Esophagus muscularis mucosa (tissue), 4 donors: ENCODE measurements around the gene SLC6A3. TPM values are rescaled to one million over a fixed set of nuclear protein-coding genes. Genes with fewer than 3 reads are reported as not detected.

ENCODE experiments used
- DNase-seq: peaks from one replicate; pipeline ENCODE4 v3.0.0-alpha.2; 2017; ENCODE audit errors: extremely low spot score
- H3K27ac ChIP-seq, 4 donors: fragments of 200-600 bp; sonication (generic); replicated peaks in 1 of 4; 1 replicate in 3 of 4; 2 replicates in 1 of 4; pipeline ENCODE4 v1.5.1; 2016 to 2019; ENCODE audit warnings: mild to moderate bottlenecking in 1 of 4
- H3K27me3 ChIP-seq, 4 donors: fragments of 200-600 bp; sonication (generic); one replicate each; pipeline versions ENCODE4 v1.5.1 to v1.6.0; 2016 to 2019
- H3K36me3 ChIP-seq, 4 donors: fragments of 200-600 bp; sonication (generic); one replicate each; pipeline ENCODE4 v1.5.1; 2016 to 2019
- H3K4me1 ChIP-seq, 4 donors: fragments of 200-600 bp; sonication (generic); one replicate each; pipeline ENCODE4 v1.5.1; 2016 to 2019
- H3K4me3 ChIP-seq, 4 donors: fragments of 200-600 bp; sonication (generic); 1 replicate in 2 of 4; 2 replicates in 2 of 4; pipeline ENCODE4 v1.5.1; 2016 to 2019; ENCODE audit warnings: mild to moderate bottlenecking in 4 of 4, moderate library complexity in 1 of 4
- H3K9me3 ChIP-seq, 4 donors: fragments of 200-600 bp; sonication (generic); 1 replicate in 3 of 4; 2 replicates in 1 of 4; pipeline ENCODE4 v1.5.1; 2016 to 2019
- EP300 ChIP-seq: sonication (generic); formaldehyde crosslinking; IDR thresholded peaks from one replicate; pipeline ENCODE4 v1.6.1; 2017; ENCODE audit warnings: antibody characterized with exemption
- POLR2A ChIP-seq: fragments of 450-650 bp; IDR thresholded peaks from one replicate; pipeline ENCODE4 v1.6.1; 2017; ENCODE audit warnings: antibody characterized with exemption, moderate library complexity, mild to moderate bottlenecking, low read depth
- POLR2AphosphoS5 ChIP-seq, 2 donors: sonication (generic); formaldehyde crosslinking; IDR thresholded peaks; one replicate each; pipeline ENCODE4 v1.6.1; 2017; ENCODE audit warnings: antibody characterized with exemption in 2 of 2
- WGBS: methylation state at CpG from one replicate; pipeline ENCODE4 v1.1.5; 2018; 5-methylcytosine and 5-hydroxymethylcytosine counted together
- intact Hi-C: fragments of 100-400 bp; cut with DNase I; formaldehyde crosslinking; loops from one replicate; pipeline ENCODE4 v1.15.1; 2023
- total RNA-seq, 4 donors: library from RNA; depleted of rRNA; stranded (reverse); fragments of >200 nt; gene quantifications; one replicate each; pipeline versions ENCODE4 v1.1.0 to v1.2.1, GENCODE V29; 2016
- TF ChIP-seq, protein P1 (sequence below), 3 experiments: fragments of 200-600 bp in 2 of 3; fragments of 450-650 bp in 1 of 3; sonication (generic) in 2 of 3; IDR thresholded peaks; one replicate each; pipeline ENCODE4 v1.5.1; 2017 to 2019; ENCODE audit warnings: antibody characterized with exemption in 3 of 3, mild to moderate bottlenecking in 2 of 3, moderate library complexity in 1 of 3

SLC6A3 gene
- total RNA-seq, 4 donors from 2014 or later: 0.06 TPM; not detected in 3

DNA sequence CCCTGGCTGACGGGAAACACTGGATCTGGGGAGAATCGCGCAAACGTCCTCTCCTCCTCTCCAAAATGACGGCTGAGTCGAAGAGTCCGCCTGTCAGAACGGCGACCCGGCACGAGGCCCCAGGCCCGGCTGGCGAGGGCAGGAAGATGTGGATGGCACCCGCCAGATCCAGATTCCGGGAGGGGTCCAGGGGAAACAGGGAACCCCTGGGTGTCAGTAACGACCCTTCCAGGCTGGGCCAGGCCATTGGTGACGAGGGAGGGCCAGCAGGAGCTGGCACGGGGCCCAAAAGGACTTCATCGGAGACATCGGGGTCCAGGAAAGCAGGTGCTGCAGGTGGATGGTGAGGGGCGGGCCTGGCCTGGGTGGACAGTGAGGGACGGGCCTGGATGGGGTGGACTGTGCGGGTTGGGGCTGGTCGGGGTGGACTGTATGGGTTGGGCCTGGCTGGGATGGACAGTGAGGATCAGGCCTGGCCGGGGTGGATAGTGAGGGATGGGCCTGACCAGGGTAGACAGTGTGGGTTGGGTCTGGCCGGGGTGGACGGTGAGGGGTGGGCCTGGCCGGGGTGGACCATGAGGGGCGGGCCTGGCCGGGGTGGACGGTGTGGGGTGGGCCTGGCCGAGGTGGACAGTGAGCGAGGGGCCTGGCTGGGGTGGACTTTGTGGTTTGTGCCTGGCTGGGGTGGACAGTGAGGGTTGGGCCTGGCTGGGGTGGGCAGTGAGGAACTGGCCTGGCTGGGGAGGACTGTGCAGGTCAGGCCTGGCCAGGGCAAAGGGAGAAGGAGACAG is 14.0 kb downstream of the SLC6A3 start:
- Histone ChIP-seq H3K9me3 (peaks cover 0 to 45% (median 40%) of the 10 kb centered on the region in 4 donors), H3K4me3 (no peak overlapping the region), H3K4me1 (no peaks in the 10 kb centered on the region), H3K27ac (no peak overlapping the region), H3K36me3 (no peaks in the 10 kb centered on the region), H3K27me3 (peaks cover 0 to 4% (median 0%) of the 10 kb centered on the region in 4 donors)
- TF ChIP-seq, protein P1, sequence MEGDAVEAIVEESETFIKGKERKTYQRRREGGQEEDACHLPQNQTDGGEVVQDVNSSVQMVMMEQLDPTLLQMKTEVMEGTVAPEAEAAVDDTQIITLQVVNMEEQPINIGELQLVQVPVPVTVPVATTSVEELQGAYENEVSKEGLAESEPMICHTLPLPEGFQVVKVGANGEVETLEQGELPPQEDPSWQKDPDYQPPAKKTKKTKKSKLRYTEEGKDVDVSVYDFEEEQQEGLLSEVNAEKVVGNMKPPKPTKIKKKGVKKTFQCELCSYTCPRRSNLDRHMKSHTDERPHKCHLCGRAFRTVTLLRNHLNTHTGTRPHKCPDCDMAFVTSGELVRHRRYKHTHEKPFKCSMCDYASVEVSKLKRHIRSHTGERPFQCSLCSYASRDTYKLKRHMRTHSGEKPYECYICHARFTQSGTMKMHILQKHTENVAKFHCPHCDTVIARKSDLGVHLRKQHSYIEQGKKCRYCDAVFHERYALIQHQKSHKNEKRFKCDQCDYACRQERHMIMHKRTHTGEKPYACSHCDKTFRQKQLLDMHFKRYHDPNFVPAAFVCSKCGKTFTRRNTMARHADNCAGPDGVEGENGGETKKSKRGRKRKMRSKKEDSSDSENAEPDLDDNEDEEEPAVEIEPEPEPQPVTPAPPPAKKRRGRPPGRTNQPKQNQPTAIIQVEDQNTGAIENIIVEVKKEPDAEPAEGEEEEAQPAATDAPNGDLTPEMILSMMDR (IDR thresholded peaks at IDR 0.05): no peak
- TF ChIP-seq POLR2AphosphoS5 (IDR thresholded peaks at IDR 0.05): no peak
- no peak for DNase-seq
- intact Hi-C loops: no loop called here
- 87% methylated on average over 32 of the region's 33 CpGs for WGBS

DNA sequence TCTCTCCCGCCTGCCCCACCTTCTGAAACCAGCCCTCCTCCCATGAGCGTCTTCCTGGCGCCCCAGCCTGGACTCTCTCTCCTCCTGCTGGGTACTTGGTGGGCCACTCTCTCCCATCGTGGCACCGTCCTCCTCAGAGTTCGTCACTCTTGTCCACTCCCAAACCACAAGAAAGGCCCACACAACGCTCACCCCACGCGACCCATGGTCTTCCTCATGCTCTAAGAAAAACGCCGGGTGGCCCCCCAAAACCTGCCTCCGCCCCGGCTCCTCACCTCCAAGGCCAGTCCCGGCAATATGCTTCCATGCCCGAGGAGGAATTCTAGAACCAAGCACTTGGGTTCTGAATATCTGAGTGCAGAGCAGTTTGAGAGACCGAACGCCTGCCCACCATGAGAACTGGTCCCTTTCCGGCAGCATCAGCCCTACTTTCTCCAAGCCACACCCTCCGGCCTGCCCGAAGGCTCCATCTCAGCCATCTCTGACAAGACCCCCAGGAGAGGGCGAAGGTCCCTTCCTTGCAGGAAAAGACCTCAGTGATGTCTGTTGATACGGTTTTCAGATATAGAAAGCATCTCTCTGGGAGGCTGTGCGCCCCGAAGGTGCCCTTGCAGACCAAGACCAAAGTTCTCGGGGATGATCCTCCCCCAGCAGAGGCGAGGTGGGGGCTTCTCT is 15.0 kb downstream of the SLC6A3 start:
- Histone ChIP-seq H3K9me3 (peaks cover 0 to 55% (median 44%) of the 10 kb centered on the region in 4 donors), H3K36me3 (no peaks in the 10 kb centered on the region), H3K4me3 (no peak overlapping the region), H3K27ac (no peak overlapping the region), H3K4me1 (no peaks in the 10 kb centered on the region), H3K27me3 (peaks cover 0 to 2% (median 0%) of the 10 kb centered on the region in 4 donors)
- DNase-seq: no peak
- no peak for TF ChIP-seq EP300
- TF ChIP-seq POLR2AphosphoS5 (IDR thresholded peaks at IDR 0.05): no peak
- no peak for TF ChIP-seq POLR2A
- TF ChIP-seq, protein P1 (IDR thresholded peaks at IDR 0.05): no peak
- 91% methylated on average over 25 of the region's 26 CpGs for WGBS
- intact Hi-C loops: no loop called here

DNA sequence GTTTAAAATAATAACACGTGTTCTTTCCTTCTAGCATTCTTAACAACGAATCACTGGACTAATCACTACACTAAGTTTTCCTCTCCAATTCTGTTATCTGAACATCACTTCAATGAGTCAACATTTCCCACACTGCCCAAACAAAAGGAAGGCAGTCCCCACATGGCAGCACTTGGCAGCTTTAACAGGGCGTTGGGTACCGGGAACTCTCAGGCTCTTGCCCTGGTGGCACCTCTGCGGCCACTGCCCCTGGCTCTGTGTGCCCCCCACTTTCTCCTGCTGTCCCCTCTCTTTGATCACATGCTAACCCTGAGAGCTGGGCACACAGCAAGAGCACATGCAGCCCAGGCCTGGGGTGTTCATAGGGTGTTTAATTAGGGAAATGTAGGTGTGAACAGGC is 15.7 kb downstream of the SLC6A3 start:
- no peak for TF ChIP-seq POLR2AphosphoS5 (IDR thresholded peaks at IDR 0.05)
- TF ChIP-seq, protein P1 (IDR thresholded peaks at IDR 0.05): no peak
- no peak for TF ChIP-seq POLR2A
- TF ChIP-seq EP300: no peak
- Histone ChIP-seq H3K27ac (no peak overlapping the region), H3K9me3 (peaks cover 0 to 56% (median 44%) of the 10 kb centered on the region in 4 donors), H3K4me1 (no peaks in the 10 kb centered on the region), H3K27me3 (peaks cover 0 to 6% (median 0%) of the 10 kb centered on the region in 4 donors), H3K4me3 (no peak overlapping the region), H3K36me3 (no peaks in the 10 kb centered on the region)
- no peak for DNase-seq
- 91% methylated on average over 5 of the region's 5 CpGs for WGBS
- intact Hi-C loops: no loop called here

DNA sequence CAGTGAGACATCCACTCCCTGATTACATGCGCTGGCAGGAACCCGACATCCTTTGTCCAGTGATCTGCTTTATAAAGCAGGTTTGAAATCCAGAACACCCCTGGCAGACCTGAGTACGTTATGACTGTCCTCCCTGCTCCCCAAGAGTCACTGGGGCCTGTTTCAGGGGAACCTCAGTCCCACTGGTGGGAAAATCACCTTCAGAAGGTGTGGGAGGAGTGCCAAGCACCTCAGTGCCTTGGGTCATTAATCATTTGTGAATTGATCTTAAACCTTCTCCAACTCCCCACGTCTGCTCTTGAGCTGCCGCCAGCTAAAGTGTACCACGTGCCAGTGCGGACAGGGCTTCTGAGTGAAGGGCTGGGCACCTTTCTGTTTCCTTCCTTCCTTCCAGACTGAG is 16.2 kb downstream of the SLC6A3 start:
- Histone ChIP-seq H3K36me3 (no peaks in the 10 kb centered on the region), H3K27ac (no peak overlapping the region), H3K27me3 (peaks cover 0 to 10% (median 0%) of the 10 kb centered on the region in 4 donors), H3K4me1 (no peaks in the 10 kb centered on the region), H3K4me3 (no peak overlapping the region), H3K9me3 (peaks cover 0 to 56% (median 44%) of the 10 kb centered on the region in 4 donors)
- intact Hi-C loops: no loop called here
- no peak for DNase-seq
- 89% methylated on average over 7 of the region's 7 CpGs for WGBS
- TF ChIP-seq, protein P1 (IDR thresholded peaks at IDR 0.05): no peak
- TF ChIP-seq POLR2AphosphoS5 (IDR thresholded peaks at IDR 0.05) (no peak), POLR2A (no peak), EP300 (no peak)
